Skeletal muscle cell (primary cell): ENCODE measurements around the gene EPN2.

Experiments
- DNase-seq: peaks from one replicate; pipeline ENCODE4 v3.0.0-alpha.2; 2010; ENCODE audit warnings: low read depth
- H3K4me3 ChIP-seq: 2 replicates; pipeline ENCODE4 v1.5.1; 2011; ENCODE audit warnings: low read depth, mild to moderate bottlenecking, control low read depth, low read length, moderate library complexity

Gene EPN2

DNA sequence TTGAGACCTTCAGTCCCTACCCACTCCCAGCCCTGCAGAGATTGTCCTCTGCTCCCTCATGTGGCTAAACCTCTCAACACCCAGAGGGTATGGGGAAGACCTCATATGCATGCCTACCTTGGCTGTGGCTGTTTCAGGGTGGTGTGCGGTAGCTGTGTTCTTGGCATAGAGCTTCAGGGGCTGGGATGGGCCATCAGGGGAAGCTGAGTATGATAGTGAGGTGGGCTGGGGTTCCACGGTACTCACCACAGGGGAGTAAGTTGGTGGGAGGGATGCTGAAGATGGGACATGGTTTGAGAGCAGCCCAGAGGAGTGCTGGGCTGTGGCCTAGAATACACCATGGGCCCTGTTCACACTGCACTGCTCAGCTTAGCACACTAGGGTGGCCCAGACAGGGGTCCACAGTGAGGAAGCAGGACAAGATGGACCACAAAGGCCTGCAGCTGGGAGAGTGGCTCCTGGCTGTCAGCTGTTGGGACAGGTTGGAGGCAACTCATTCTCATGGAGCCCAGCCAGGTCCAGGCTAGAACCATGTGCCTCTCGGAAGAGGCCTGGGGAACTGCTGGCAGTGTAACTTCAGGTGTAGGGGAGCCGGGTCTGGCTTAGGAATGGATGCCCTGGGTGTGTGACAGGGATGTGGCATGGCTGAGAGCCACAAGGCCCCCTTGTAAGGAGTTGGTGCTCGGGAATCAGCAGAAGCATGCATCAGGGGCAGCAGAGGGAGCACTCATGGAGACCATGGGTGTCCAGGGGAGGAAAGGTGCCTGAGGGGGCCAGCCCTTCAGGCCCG is 146.7 kb downstream of the EPN2 start:
- no peak for DNase-seq
- H3K4me3 ChIP-seq = no peak overlapping the region

GRCh38 chr17:19384723-19385391 is 147.7 kb downstream of the EPN2 start:
- DNase-seq = peak; percentile 88
- H3K4me3 ChIP-seq = no peak overlapping the region

DNA sequence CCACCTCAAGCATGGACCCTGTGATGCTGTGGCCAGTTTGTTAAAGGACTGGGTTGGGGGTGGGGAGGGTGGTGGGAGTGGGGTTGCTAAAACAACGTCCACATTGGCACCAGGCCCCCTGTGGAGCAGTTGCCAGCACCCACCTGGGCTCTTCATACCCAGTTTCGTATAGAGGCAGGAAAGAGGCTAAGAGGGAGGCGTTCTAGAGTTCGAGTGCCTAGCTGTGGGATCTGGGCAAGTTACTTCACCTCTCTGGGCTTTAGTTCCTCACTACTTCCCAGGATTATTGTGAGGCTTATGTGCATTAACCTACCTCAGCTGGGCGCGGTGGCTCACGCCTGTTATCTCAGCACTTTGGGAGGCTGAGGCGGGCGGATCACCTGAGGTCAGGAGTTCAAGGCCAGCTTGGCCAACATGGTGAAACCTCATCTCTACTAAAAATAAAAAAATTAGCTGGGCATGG is 148.4 kb downstream of the EPN2 start:
- H3K4me3 ChIP-seq = peak overlapping the region; percentile 49
- no peak for DNase-seq
